ENCODE data around the gene NHLRC3.

Gene NHLRC3

GRCh38 chr13:39032150-39032549 is 6.1 kb upstream of the NHLRC3 start:
- TF ChIP-seq CTCF (IDR thresholded peaks at IDR 0.05): no peak
- no peak overlapping the region for H3K27ac ChIP-seq
- no peak overlapping the region for H3K4me3 ChIP-seq
- DNase-seq (ENCODE audit: low spot score): no peak

GRCh38 chr13:39034085-39034484 is 4.2 kb upstream of the NHLRC3 start:
- H3K27ac ChIP-seq: no peak overlapping the region
- DNase-seq (ENCODE audit: low spot score): no peak
- H3K4me3 ChIP-seq: no peak overlapping the region
- no peak for TF ChIP-seq CTCF (IDR thresholded peaks at IDR 0.05)

GRCh38 chr13:39035204-39035603 is 3.1 kb upstream of the NHLRC3 start:
- TF ChIP-seq CTCF (IDR thresholded peaks at IDR 0.05): no peak
- DNase-seq (ENCODE audit: low spot score): no peak
- no peak overlapping the region for H3K27ac ChIP-seq
- peak overlapping the region; percentile 89 for H3K4me3 ChIP-seq

GRCh38 chr13:39035799-39036198 is 2.5 kb upstream of the NHLRC3 start:
- Histone ChIP-seq H3K4me3 (peak overlapping the region; percentile 89), H3K27ac (no peak overlapping the region)
- TF ChIP-seq CTCF (IDR thresholded peaks at IDR 0.05): no peak
- DNase-seq (ENCODE audit: low spot score): no peak

GRCh38 chr13:39036212-39036611 is 2.0 kb upstream of the NHLRC3 start:
- no peak for TF ChIP-seq CTCF (IDR thresholded peaks at IDR 0.05)
- H3K4me3 ChIP-seq: peak overlapping the region; percentile 89
- no peak for DNase-seq (ENCODE audit: low spot score)
- no peak overlapping the region for H3K27ac ChIP-seq

- TF ChIP-seq CTCF (IDR thresholded peaks at IDR 0.05): no peak
- Histone ChIP-seq H3K4me3 (peak overlapping the region; percentile 89), H3K27ac (peak overlapping the region; percentile 78 to 81)
- no peak for DNase-seq (ENCODE audit: low spot score)
Observed at GRCh38 chr13:39037410-39037879, 811 bp upstream of the NHLRC3 start.

GRCh38 chr13:39038569-39039030 is 344 bp downstream of the NHLRC3 start:
- Histone ChIP-seq H3K27ac (peak overlapping the region; percentile 78 to 81), H3K4me3 (peak overlapping the region; percentile 89)
- DNase-seq (ENCODE audit: low spot score): no peak
- TF ChIP-seq CTCF (IDR thresholded peaks at IDR 0.05): no peak
